GM18951 (cell line): ENCODE data around the gene C1GALT1.

Experiments used
- POLR2A ChIP-seq: IDR thresholded peaks from 4 replicates; pipeline ENCODE4 v1.6.1; 2011; ENCODE audit warnings: mild to moderate bottlenecking; ENCODE audit not compliant: insufficient read length, insufficient read depth; ENCODE audit errors: extremely low read depth
- in situ Hi-C: fragments of 300-500 bp; cut with MboI; formaldehyde crosslinking; loops from one replicate; pipeline ENCODE4 v1.12.0; 2022; ENCODE audit warnings: low sequenced_read_pairs, mixed read lengths, inconsistent platforms; ENCODE audit not compliant: unreplicated experiment

The C1GALT1 gene

DNA sequence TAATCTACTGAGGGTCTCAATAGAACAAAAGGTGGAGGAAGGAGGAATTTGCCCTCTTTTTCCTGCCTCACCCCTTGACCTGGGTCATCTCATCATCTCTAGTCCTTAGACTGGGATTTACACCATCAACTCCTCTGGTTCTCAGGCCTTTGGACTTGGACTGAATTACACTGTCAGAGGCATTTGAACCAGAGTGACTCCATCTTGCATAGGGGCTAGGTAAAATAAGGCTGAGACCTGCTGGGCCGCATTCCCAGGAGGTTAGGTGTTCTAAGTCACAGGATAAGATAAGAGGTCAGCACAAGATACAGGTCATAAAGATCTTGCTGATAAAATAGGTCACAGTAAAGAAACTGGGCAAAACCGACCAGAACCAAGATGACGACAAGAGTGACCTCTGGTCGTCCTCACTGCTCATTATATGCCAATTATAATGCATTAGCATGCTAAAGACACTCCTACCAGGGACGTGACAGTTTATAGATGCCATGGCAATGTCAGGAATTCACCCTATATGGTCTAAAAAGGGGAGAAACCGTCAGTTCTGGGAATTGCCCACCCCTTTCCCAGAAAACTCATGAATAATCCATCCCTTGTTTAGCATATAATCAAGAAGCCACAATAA, 84.0 kb downstream of the C1GALT1 start:
- no peak for TF ChIP-seq POLR2A
- in situ Hi-C loops = no loop called here

- TF ChIP-seq POLR2A = no peak
- in situ Hi-C loops = no loop called here
Observed at GRCh38 chr7:7271094-7271874, 88.9 kb downstream of the C1GALT1 start.

GRCh38 chr7:7272294-7272693, 90.0 kb downstream of the C1GALT1 start:
- in situ Hi-C loops = no loop called here

GRCh38 chr7:7274782-7275181, 92.4 kb downstream of the C1GALT1 start:
- no peak for TF ChIP-seq POLR2A
- in situ Hi-C loops = no loop called here

More at GRCh38 chr7:7272294-7272693, 90.0 kb downstream of the C1GALT1 start:
- no peak for TF ChIP-seq POLR2A

DNA sequence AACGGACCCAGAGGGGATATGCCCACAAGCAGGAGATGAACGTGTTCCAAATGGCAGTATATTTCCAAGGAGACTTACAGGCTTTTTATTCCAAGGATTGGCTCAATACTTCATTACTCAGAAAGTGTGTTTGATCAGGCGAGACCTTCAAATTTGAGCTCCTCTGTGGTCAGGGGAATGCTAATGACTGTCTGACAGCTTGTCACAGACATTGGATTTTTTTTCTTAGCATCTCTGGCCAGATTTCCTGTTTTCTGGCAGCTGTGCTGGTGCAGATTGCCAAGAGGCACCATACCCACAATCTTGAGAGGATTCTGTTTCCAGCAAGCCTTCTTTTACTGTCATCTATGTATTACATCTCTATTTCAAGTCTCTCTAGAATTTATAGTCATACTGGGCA, 93.8 kb downstream of the C1GALT1 start:
- in situ Hi-C loops = no loop called here
- TF ChIP-seq POLR2A = no peak

- in situ Hi-C loops = no loop called here
- TF ChIP-seq POLR2A = no peak
Observed at GRCh38 chr7:7290429-7291122, 108.2 kb downstream of the C1GALT1 start.

DNA sequence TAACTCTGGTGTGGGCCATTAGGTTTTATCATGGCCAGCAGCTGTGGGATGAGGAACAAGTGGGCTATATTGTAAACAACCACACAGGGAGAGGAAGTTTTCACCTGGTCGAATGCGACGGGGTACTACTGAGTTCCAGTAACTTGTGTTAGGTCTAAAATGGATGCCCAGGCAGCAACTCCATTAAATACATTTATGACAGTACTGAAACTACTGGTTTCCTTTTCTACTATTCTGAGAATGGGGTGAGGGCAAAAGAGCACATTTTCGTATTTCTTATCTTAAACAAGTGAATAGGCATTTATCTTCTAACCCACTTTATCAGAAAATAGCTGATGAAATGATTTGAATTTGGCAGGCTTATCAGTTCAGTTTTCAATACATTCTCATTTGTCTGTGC, 109.7 kb downstream of the C1GALT1 start:
- in situ Hi-C loops = no loop called here
- TF ChIP-seq POLR2A = no peak

DNA sequence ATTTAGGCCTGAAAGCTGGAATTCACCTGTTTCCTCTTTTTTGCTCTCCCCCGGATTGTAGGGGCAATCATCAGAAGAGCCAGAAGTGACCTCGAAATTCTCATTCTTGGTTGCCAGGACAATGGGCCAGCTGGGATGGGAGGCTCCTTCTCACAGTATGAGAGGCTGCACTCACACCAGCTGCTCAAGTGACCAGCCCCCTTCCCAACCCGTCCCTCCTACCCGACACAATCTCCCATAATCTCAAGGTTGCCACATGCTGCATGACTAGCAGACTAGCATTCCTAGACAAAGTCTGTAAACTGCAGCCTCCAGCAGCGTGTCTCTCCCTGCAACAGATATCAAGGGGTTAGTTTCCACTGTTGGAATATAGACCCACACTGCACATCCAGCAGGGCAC, 110.3 kb downstream of the C1GALT1 start:
- TF ChIP-seq POLR2A = no peak
- in situ Hi-C loops = no loop called here

DNA sequence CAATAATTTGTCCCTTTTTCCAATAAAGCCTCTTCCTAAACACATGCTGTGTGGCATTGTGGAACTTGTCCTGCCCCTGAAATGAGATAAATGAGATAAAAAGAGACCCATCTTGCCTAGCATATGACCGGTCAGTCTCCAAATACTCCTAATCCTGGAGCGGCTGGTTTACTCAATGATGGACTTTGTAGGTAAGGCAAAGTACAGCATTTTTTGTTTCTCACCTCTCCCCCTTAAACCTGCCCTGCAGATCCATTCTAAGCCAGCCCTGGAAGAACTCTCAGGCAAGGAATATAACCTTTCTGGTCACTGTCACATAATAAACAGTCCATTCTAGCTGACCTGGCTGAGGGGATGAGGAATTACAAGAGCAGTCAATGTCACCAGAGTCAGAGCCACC, 110.7 kb downstream of the C1GALT1 start:
- TF ChIP-seq POLR2A = no peak
- in situ Hi-C loops = no loop called here

- TF ChIP-seq POLR2A = no peak
- in situ Hi-C loops = no loop called here
Observed at GRCh38 chr7:7294911-7295310, 112.6 kb downstream of the C1GALT1 start.
